HG02981 (cell line): ENCODE data around the gene CCDC6.

Experiments used
- ATAC-seq: cut with Tn5 transposase; IDR thresholded peaks from one replicate; pipeline ENCODE4 v1.9.1; 2021; ENCODE audit warnings: mild to moderate bottlenecking, moderate library complexity; ENCODE audit not compliant: unreplicated experiment

CCDC6 gene

DNA sequence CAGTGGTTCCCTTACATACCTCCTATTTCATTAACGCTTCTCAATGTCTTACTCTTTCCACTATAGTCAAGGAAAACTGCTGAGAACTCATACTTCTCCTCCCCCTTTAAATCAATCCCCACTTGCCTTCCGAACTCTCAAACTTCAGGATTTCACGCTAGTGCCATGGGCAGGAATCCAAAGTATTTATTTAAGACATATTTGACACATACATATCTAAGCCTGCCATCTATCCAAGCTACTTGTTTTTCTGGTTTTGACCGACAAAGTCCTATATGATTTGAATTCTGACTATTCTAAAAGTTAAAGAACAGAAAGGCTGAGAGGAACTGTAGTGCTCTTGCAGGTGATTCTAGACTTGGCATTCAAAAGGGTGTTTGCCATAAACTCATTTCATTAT is 51.8 kb downstream of the CCDC6 start:
- ATAC-seq, result no peak

- ATAC-seq, result no peak
Measured at GRCh38 chr10:59852670-59853069, 53.7 kb downstream of the CCDC6 start.

GRCh38 chr10:59851864-59852263 is 54.5 kb downstream of the CCDC6 start:
- ATAC-seq, result no peak

- no peak for ATAC-seq
Measured at GRCh38 chr10:59847888-59848287, 58.5 kb downstream of the CCDC6 start.

DNA sequence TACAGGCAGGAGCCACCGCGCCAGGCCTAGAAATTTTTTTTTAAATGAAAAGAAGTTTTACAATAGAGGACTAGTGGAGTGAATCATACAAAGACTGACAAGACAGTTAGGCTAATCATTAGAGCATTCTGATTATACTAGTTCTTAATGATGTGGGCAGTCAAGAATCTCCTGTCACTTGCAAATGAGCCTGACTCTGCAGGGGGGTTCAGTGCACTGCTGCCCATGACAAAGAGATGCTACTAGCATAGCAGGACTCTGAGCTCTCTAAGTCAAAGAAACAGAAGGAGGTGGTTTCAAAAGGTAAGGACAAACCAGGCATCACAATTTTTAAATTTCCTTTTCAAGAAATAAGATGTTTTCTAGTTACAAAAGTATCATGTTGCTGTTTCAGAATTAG is 59.0 kb downstream of the CCDC6 start:
- ATAC-seq, result no peak

- ATAC-seq, result no peak
Measured at GRCh38 chr10:59844436-59844835, 61.9 kb downstream of the CCDC6 start.

DNA sequence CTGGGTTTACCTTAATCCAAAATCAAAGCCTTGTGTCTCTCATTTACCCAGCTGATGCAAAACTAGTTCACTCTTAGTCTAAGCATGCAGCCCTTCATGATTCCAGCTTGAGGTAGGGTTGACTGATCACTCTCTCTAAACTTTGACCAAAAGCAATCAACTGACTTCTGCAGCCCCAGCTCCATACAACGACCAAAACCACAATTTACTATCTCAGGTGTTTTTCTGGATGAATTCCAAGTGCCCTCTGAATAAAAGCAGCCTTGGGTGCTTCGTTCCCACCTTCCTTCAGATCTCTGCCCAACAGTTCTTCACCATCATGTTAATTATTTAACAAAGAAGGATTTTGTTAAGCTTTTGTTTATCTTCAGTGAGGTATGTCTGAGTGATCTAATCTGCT is 62.6 kb downstream of the CCDC6 start:
- no peak for ATAC-seq

DNA sequence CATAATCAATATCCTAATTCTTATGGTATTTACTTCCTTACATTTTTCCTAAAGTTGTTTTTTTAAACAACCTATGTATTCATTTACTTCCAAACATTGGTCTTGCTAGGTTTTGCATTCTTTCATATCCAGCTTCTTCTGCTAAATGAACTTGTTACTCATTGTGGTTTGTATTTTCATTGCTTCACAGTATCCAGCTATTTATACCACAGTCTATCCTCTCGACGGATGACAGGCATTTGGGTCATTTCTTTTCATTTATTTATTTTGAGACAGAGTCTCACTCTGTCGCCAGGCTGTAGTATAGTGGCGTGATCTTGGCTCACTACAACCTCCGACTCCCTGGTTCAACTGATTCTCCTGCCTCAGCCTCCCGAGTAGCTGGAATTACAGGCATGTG is 66.8 kb downstream of the CCDC6 start:
- ATAC-seq, result no peak

DNA sequence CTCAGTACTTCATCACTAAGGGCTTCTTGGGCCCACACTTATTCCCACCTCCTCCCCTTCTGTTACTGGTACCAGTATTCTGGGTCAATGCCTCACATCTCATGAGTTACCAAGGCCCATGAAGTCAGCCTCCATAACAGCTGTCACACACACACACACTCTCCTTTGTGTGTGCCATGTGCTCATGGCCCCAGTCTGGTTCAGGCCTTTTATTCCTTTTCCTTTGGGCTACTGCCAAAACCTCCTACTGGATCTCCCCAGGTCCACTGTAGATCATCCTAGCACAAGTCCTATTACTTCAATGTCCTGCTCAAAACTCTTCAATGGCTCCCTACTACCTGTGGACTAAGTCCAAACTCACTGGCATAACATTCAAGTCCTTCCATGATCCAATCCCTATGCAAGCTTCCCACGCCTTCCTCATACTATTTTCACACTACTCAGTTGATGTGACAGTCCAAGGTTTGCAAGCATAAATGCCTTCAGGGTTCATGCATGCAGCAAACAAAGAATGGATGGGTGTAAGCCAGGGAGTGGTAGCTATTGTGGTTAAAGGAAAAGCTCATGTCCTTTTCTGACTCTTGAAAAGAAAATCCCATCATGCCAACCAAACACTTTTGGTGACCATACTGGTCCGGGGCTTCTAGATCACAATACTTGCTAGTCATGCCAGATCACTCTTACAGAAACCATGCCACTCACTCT is 68.1 kb downstream of the CCDC6 start:
- no peak for ATAC-seq

- no peak for ATAC-seq
Measured at GRCh38 chr10:59833810-59834209, 72.5 kb downstream of the CCDC6 start.

- no peak for ATAC-seq
Measured at GRCh38 chr10:59832506-59832905, 73.8 kb downstream of the CCDC6 start.

- ATAC-seq, result no peak
Measured at GRCh38 chr10:59831658-59832503, 74.5 kb downstream of the CCDC6 start.

- ATAC-seq, result no peak
Measured at GRCh38 chr10:59830601-59831259, 75.6 kb downstream of the CCDC6 start.

- peak; percentile 78 for ATAC-seq
Measured at GRCh38 chr10:59829601-59830000, 76.8 kb downstream of the CCDC6 start.

GRCh38 chr10:59829024-59829423 is 77.3 kb downstream of the CCDC6 start:
- ATAC-seq, result no peak

- no peak for ATAC-seq
Measured at GRCh38 chr10:59825932-59826331, 80.4 kb downstream of the CCDC6 start.

GRCh38 chr10:59823751-59824150 is 82.6 kb downstream of the CCDC6 start:
- no peak for ATAC-seq

DNA sequence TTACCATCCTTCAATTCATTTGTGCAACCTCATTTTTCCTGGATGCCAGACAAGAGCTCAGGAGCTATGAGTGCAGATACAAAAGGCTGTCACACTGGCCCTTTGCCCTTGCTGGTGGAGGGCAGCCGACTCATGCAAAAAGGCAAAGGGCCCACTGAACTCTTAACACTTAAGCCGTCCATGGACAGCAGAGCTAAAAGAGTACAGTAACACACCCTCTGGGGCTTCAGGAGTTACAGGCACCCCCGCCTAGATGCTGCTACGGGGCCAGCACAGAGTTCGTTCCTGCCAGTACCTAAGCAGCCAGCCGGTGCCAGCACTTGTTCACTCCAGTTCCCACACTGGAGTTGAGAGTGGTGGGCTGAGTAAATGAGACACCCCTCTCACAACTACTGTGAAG is 83.2 kb downstream of the CCDC6 start:
- no peak for ATAC-seq

DNA sequence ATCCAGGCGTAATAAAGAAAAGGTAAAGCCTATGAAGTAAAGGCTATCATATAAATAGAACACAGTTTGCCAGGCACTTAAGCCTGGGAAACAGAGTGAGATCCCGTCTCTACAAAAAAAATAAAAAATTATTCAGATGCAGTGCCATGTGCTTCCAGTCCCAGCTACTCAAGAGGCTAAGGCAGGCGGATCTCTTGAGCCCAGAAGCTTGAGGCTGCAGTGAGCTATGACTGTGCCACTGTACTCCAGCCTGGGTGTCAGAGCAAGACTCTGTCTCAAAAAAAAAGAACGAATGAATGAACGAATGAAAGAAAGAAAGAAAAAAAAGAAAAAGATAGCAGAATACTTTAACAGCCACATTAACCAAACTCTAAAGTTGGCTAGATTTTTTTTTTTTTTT is 85.9 kb downstream of the CCDC6 start:
- ATAC-seq, result no peak

DNA sequence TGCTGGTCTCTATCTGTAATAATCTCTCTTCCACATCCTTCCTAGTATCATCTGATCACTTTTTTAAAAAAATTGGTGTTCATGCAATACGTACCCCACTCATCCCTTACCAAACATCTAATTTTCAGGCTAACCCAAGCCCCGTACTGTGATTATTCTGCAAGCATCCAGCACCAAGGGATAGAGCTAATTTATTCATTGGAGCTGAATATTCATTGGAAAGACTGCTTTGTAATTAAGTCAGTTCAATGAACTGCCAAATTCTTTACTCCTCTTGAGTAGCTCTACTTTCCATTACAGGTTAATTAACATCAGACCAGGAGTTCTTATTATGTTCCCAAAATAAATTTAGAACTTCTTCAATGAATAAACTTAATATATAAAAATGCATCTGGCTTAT is 86.7 kb downstream of the CCDC6 start:
- no peak for ATAC-seq

GRCh38 chr10:59819265-59819664 is 87.1 kb downstream of the CCDC6 start:
- ATAC-seq, result no peak

- no peak for ATAC-seq
Measured at GRCh38 chr10:59817773-59818172, 88.6 kb downstream of the CCDC6 start.
